HG02588 (cell line): ENCODE data around the gene CLEC2L.

Source experiments
- ATAC-seq: cut with Tn5 transposase; IDR thresholded peaks from one replicate; pipeline ENCODE4 v1.9.1; 2021; ENCODE audit warnings: mild to moderate bottlenecking, moderate library complexity; ENCODE audit not compliant: unreplicated experiment

The CLEC2L gene

DNA sequence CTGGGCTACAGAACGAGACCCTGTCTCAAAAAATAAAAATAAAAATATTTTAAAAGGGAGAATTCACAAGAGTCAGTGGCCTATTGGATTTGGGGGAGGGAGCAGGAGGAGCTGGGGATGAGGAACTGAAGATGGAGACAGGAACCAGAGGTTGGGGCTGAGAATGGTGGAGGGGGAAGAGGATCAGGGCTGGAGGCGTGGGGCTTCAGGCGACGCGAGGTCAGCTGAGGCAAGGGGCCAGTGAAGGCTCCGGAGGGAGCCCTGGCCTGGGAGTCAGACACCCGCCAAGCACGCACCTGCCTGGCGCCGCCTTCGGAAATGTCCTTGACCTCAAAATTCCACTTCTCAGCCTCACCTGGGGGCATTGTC is 671 bp upstream of the CLEC2L start:
- no peak for ATAC-seq

DNA sequence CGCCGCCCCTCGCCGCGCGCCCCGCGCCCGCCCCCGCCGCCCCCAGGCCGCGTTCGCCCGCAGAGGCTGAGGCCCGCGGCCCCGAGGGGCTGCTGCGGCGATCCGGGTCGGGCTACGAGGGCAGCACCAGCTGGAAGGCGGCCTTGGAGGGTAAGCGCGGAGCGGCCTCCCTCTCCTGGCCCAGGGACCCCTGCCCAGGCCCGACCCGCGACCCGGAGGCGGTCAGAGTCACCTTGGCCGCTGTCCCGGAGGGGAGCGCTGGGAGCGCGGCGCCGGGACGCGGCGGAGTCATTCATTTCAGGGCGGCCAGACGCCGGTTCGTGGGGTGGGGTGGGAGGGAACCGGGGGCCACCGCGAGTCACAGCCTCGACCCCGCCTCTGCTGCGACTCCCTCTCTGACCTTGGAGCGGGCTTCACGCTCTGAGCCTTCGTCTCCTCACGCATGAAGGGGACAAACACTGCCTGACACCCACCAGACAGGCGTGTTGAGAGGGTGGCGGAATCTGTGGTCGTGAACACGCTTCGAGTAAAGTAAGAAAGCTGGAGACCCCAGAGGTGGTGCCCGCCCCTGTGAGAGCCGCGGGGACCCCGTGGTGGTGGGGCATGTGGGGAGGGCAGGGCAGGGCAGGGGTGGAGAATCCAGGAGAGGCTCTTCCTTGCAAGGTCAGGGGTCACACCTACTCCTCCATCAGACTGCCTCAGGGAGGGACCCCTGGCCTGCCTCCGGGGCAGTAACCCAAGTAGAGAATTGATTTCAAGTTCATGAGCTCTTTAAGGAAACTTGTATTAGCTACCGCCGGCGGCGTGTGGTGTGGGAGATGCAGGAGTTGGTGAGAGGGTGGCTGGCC is 707 bp downstream of the CLEC2L start:
- no peak for ATAC-seq

DNA sequence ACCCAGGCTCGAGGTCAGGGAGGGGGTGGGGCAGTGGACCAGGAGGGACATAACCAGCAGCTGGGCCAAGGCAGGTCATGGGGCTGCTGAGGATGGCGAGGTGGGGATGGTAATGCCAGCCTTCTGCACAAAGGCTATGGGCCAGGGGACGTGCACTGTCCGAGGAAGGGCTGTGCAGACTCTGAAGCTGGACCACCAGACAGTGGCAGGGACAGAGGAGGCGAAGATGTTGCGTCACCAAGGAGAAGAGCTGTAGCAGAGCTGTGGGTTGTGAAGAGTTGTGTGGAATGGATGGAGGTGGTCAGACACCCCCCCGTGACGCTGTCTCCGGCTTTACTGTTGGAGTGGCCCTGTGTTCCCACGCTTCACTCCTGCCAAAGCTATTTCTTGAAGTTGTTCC is 1.8 kb downstream of the CLEC2L start:
- ATAC-seq, result no peak

DNA sequence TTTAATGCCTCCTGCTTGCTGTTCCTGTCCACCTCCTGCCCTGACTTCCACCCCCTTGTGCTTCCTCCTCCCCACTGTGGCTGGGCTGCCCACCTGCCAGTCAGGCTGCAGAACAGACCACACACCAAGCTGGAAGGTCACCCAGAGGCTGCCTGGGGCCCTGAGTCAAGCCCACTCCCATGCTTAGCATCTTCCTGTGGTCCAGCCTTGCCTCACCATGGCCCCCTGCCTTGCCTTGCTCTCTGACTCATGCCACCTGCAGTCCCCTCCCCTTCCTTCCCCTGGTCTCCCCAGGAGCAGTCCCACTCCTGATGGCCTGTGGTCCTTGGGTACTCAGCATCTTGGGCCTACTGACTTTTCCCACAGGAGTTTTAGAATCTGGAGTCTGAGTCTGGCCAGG is 2.3 kb downstream of the CLEC2L start:
- no peak for ATAC-seq

DNA sequence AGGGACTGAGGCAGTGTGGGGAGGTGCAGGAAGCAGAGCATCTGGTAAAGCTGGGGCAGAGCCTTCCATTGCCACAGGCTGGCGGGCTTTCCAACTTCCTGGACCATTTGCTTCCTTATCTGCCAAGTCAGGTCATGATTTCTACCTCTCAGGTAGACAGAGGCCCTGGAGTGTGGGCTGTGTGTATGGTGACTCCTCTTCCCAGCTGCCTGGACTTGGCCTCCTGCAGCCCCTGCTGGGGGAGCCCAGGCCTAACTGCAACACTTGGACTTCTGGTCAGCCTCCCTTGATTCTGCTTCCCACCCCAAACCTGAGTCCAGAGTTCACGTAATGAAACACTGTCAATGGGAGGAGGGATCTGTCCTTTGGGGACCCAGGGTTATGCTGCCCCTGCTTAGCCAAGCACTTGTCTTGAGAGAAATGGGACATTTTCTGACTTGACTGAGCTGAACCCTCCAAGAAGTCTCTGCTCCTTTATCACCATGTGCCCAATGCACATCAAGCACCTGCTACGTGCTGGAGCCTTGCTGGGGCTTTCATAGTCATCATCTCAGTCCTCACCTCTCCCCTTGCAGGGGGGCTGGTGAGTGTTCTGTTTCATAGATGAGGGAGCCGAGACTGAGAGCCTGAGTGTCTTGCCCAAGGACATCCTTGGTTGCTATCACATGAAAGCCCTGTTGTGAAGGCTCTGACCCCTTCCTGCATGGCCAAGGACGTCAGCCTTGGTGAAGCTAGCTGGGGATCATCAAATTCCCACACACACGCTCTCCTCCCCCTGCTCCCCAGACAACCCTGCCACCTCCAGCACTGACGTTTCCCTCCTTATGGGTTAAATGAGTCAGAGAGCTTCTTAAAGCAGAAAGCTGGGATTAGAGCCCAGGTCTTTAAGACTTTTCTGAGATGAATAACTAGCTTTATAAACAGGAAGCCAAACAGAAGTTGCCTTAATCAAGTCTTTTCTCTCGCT is 3.4 kb downstream of the CLEC2L start:
- ATAC-seq, result no peak

DNA sequence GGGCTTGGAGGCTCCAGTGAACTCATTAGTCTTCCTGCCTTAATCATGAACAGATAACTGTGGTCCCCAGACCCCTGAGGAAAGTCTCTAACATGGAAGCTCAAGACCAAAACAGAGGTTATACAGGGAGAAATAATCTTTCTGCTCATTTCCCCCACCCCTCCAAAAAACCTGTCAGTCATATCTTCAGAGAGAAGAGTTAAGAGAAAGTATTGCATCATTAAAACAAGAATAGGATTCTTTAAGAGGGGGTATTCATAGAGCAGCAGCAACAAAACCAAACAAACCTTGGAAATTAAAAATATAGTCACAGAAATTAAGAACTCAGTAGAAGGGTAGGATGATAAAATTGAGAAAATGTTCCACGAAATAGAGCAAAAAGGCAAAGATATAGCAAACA is 7.6 kb downstream of the CLEC2L start:
- ATAC-seq, result no peak

DNA sequence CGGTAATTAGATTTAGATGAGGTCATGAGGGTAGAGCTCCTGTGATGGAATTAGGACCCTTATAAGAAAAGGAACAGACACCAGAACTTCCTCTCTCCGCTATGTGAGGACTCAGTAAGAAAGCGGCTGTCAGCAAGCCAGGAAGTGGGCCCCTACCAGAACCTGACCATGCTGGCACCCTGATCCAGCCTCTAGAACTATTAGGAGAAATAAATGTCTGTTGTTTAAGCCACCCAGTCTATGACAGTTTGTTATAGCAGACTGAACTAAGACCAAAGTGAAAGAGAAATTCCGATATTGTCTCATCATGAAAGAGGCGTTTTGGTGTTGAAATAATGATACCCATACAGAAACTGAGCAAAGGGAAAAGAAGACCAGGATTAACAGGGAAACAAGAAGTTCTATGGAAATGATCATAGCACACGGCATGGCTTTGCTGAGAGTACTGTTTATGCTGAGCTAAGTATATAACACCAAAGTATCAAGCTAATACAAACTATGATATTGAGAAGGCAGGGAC is 9.2 kb downstream of the CLEC2L start:
- ATAC-seq, result no peak

DNA sequence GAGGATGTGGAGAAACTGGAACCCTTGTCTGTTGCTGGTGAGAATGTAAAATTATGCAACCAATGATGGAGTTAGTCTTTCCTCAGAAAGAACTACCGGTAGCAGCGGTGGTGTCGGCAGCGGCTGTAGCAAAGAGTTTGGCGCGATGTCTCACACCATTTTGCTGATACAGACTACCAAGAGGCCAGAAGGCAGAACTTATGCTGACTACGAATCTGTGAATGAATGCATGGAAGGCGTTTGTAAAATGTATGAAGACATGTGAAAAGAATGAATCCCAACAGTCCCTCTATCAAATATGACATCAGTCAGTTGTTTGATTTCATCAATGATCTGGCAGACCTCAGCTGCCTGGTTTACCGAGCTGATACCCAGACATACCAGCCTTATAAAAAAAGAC is 10.6 kb downstream of the CLEC2L start:
- no peak for ATAC-seq

DNA sequence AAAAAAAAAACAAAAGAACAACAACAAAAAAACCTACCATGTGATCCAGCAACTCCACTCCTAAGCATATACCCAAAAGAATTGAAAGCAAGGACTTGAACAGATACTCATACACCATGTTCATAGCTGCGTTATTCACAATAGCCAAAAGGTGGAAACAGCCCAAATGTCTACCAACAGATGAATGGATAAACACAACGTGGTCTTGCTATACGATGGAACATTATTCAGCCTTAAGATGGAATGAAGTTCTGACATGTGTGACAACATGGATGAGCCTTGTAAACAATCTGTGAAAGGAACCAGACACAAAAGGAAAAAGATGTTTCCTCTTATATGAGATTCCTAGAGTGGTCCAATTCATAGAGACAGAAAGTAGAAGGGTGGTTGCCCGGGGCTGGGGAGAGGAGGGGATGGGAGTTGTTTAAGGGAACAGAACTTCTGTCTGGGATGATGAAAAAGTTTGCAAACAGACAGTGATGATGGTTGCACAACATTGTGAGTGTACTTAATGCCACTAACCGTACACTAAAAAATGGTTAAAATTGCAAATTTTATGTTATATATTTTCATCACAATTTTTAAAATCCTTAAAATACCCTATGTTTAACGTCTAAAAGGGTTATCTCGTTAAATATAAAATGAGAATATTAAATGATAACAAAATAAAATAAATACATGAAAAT is 11.6 kb downstream of the CLEC2L start:
- ATAC-seq, result no peak

DNA sequence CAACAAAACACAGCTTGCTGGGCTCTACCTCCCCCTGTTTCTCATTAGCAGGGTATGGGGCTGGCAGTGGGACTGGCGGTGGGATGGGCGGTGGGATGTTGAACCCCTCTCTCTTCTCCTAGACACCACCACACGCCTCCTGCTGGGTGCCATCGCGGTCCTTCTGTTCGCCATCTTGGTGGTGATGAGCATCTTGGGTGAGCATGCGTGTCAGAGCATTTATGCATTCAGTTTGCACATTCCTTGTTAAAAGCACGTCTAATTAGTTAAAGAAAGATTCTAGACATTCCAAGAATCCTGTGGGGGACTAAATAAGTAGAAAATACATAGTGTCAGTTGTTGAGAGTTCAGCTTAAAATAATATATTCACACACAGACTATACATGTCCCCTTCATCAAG is 12.7 kb downstream of the CLEC2L start:
- ATAC-seq, result no peak

DNA sequence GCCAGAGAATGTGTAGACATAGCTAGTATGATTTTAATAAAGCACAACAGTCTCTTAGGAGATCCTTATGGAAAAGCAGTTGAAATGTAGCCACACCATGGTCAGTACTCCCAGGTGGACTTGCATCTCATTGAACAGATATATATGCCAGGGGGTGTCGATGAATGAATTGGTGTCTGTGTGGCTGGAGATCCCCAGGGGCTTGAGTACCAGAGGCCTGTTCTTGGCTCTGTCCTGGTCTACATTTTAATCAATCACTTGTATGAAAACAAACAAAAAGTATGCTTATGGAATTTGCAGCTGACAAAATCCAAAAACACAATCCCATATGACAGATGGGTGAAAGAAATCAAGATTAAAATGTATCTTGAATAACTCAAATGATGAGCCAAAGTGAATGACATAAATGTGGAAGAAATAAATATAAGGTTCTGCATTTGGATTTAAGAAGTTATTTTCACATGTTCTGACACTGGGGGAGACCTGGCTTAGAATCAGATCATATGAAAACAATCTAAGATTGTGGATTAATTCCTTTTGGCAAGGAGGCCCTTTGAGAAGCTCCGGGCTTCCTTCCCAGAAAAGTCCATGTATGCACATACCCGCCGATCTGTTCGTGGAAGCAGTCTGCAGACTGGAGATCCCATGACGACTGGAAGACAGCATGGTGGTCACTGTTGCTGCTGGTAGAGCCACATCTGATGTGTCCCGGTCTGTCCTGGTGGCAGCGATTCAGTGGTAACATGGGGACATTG is 15.6 kb downstream of the CLEC2L start:
- no peak for ATAC-seq

DNA sequence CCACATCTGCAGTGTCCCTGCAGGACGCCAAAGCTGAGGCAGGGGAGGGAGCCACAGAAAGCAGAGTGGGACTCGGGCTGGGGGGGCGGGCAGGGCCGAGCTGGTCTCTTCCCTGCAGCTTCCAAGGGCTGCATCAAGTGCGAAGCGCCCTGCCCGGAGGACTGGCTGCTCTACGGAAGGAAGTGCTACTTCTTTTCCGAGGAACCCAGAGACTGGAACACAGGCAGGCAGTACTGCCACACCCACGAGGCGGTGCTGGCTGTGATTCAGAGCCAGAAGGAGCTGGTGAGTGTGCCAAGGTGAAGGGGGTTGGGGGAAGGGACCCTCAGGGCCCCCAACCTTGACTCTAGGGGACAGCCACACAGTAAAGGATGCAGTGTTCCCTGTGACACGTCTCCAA is 16.7 kb downstream of the CLEC2L start:
- no peak for ATAC-seq

DNA sequence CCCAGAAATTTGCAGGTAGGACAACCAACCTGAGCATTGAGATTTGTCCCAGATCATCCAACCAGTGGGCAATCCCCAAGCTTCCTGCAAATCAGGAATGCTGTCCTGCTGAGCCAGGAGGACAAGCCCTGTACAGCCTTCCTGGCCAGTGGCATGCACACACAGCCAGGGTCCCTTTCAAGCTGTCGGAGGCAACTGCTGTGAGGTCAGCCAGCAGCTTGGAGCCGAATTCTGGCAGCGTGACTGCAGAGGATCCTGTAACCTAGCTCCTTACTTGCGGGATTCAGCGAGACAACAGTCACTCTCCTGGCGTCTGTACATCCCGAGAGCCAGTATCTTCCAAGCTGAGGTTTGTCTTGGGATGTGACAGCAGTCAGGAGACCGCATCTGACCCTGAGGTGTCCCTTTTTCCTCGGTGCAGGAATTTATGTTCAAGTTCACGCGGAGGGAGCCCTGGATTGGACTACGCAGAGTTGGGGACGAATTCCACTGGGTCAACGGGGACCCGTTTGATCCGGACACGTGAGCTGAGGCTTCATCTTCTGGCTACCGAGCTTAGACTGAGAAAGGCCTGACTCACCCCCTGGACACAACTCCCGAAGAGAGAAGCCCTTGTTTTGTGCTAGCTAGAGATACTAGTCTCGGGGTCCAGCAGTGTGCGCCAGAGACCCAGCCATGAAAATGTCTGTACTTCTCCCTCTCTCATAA is 18.3 kb downstream of the CLEC2L start:
- ATAC-seq, result no peak

DNA sequence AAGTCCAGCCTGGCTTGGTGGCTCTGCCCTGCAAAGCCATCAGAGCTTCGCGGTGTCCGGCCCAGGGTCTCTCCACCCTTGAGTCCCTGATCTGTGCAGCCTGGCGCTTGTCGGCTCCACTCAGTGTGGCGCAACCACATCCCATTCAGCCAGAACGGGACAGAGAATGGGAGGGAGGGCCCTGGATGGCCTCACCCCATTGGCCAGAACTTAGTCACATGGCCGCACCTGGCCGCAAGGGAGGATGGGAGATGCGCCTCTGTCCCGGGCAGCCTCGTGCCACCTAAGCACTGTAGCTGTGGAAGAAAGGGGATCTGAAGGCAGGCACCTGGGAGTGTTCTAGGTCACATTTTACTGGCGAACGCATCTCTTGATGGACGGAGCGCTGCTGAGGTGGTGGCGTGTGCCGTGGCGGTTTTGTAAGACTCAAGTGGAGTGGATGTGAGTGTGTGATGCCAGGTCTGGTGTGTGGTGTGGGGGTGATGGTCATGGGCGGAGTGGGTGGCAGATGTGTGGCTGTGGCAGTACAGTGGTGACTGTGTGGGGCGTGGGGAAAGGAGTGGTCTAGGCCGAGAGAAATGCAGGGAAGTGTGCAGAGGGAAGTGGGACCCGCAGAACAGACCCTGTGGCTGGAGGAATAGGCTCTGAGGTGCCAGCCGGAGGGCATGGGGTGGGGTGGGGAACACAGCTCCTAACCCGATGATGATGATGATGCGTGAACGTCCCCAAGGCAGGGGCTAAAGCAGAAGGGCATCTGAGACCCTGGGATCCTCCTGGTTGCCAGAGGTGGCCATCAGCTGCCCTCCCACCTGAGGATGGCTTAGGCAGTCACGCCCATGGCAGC is 19.0 kb downstream of the CLEC2L start:
- no peak for ATAC-seq

DNA sequence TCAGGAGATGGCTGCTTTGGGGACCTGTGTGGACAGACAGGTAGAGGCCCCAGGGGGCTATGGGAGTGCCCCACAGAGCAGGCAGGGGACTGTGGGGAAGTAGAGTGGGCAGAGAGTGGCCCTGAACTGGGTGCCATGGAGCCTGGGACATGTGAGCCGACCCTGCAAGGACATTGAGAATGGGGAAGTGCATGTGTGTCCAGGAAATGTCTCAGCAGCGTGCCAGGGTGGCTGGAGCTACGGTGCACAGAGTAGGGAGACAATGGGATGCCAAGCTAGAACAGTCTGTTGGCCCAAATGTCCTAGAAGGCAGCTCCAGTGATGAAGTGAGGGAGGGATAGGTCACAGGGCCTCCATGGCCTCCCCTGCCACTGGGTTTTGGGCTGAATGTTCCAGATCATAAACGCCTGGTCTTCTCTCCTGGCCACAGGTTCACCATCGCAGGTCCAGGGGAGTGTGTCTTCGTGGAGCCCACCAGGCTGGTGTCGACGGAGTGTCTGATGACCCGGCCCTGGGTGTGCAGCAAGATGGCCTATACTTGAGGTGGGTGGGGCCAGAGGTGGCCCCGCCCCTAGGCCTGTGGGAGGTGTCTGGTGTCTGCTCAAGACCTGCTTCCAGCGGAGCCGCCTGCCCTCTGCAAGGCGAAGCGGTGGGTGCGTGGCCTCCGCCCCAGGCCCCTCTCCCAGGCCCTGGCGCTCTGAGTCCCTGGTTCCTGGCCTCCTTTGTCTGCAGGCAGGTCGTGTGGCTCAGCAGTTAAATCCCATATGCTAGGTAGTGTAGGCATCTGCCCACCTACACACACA is 20.5 kb downstream of the CLEC2L start:
- no peak for ATAC-seq

DNA sequence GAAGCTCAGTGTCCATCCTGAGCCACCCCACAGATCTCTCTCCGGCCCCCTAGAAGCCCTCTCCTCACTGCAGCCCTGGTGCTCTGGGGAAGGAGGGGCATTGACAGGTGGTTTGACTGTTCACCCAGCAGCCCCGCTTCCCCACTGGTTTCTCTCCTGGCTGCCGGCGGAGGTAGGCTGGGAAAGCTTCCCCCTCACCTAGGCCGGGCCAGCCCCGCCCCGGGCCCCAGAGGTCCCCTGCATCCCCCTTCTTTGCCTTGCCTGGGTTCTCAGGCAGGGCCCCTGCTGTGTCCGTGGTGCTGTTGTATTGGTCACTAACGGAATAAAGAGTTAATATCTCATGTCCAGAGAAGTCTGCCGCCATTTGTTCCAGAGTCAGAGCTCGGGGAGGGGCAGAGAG is 21.2 kb downstream of the CLEC2L start:
- no peak for ATAC-seq

DNA sequence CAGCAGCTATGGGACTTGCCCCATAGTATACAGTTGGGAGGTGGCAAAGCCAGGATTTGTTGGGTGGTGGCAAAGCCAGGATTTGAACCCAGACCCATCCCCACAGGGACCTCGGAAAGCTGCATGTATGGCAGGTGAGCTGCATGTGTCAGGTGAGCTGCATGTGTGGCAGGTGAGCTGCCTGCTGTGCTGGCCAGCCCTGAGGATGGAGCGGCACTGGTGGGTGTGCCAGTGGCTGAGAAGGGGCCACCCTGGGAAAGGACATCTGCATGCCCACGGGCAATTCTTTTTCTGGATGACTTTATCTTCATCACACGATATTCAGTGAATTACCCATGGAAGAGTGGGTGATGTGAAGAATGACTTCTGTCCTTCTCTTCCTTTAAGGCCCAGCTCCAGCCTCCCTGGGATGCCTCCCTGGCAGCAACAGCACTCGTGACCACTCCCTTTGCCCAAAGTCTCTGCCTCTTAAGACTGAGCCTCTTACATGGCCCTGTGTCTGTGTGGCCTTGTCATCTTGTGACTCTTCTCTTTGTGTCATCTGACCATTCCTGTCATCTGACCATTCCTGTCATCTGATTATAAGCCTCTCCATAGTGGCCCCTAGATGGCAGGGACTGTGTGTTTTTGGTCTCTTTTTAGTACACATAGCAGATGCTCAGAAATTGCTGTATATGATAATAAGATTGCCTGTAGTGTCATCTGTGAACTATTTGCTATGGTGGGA is 25.0 kb downstream of the CLEC2L start:
- ATAC-seq, result no peak
